Neural cell (in vitro differentiated cells): Measurements from ENCODE around the gene C7orf57. TPM values are rescaled to one million over a fixed set of nuclear protein-coding genes. Genes with fewer than 3 reads are reported as not detected.

Source experiments
- H2AFZ ChIP-seq: fragments of 200-600, 300-800 bp; sonication (generic), shearing (Covaris generic); 2 replicates; pipeline ENCODE4 v1.6.0; 2014; ENCODE audit warnings: low read depth, mild to moderate bottlenecking, antibody characterized with exemption, low read length, moderate library complexity
- H3F3A ChIP-seq: fragments of 200-600 bp; shearing (Covaris generic); 2 replicates; pipeline ENCODE4 v1.6.1; 2016; ENCODE audit warnings: mild to moderate bottlenecking, moderate library complexity, mixed read lengths, antibody characterized with exemption, low read length; ENCODE audit not compliant: insufficient read depth, poor library complexity, severe bottlenecking
- H3K27ac ChIP-seq: fragments of 200-600, 300-800 bp; sonication (generic), shearing (Covaris generic); 2 replicates; pipeline ENCODE4 v1.5.1; 2014; ENCODE audit warnings: mild to moderate bottlenecking, low read length, moderate library complexity
- H3K27me3 ChIP-seq: fragments of 300-800, 200-600 bp; sonication (generic), shearing (Covaris generic); 2 replicates; pipeline ENCODE4 v1.6.0; 2014; ENCODE audit warnings: mild to moderate bottlenecking, low read depth, low read length, moderate library complexity; ENCODE audit not compliant: insufficient read depth
- H3K36me3 ChIP-seq: fragments of 300-800, 200-600 bp; sonication (generic), shearing (Covaris generic); 2 replicates; pipeline ENCODE4 v1.5.1; 2014; ENCODE audit warnings: mild to moderate bottlenecking, antibody characterized with exemption, low read length, moderate library complexity; ENCODE audit not compliant: insufficient read depth
- H3K4me2 ChIP-seq: fragments of 300-800, 200-600 bp; sonication (generic), shearing (Covaris generic); 2 replicates; pipeline ENCODE4 v1.6.0; 2014; ENCODE audit warnings: mild to moderate bottlenecking, low read length
- H3K4me3 ChIP-seq: fragments of 300-800, 200-600 bp; sonication (generic), shearing (Covaris generic); 2 replicates; pipeline ENCODE4 v1.5.1; 2014; ENCODE audit warnings: mild to moderate bottlenecking, low read length, moderate library complexity
- H3K79me2 ChIP-seq: fragments of 200-600 bp; shearing (Covaris generic); replicated peaks from 2 replicates; pipeline ENCODE4 v1.6.0; 2014; ENCODE audit warnings: mild to moderate bottlenecking, low read length, moderate library complexity; ENCODE audit not compliant: insufficient read depth
- H3K9ac ChIP-seq: fragments of 300-800, 200-600 bp; sonication (generic), shearing (Covaris generic); 2 replicates; pipeline ENCODE4 v1.6.1; 2016; ENCODE audit warnings: mild to moderate bottlenecking, low read length, mixed read lengths
- H3K9me2 ChIP-seq: fragments of 200-600 bp; shearing (Covaris generic); 2 replicates; pipeline ENCODE4 v1.6.1; 2016; ENCODE audit warnings: mild to moderate bottlenecking, low read length, mixed read lengths; ENCODE audit not compliant: insufficient read depth
- H3K9me3 ChIP-seq: fragments of 200-600, 300-800 bp; sonication (generic), shearing (Covaris generic); 2 replicates; pipeline ENCODE4 v1.6.1; 2016; ENCODE audit warnings: mild to moderate bottlenecking, mixed run types, low read length, moderate library complexity, mixed read lengths
- H4K20me1 ChIP-seq: fragments of 200-600 bp; shearing (Covaris generic); 2 replicates; pipeline ENCODE4 v1.6.1; 2016; ENCODE audit warnings: mild to moderate bottlenecking, mixed run types; ENCODE audit not compliant: insufficient read depth
- CTCF ChIP-seq: fragments of 450-650 bp; IDR thresholded peaks from 2 replicates; pipeline ENCODE4 v1.5.1; 2014; ENCODE audit warnings: antibody characterized with exemption, mild to moderate bottlenecking, moderate library complexity; ENCODE audit not compliant: poor library complexity, severe bottlenecking
- EP300 ChIP-seq: fragments of 450-650 bp; conservative IDR thresholded peaks from 2 replicates; pipeline ENCODE4 v1.6.1; 2014; ENCODE audit warnings: antibody characterized with exemption, mild to moderate bottlenecking, moderate library complexity; ENCODE audit not compliant: poor library complexity, severe bottlenecking
- EZH2 ChIP-seq: fragments of 200-600, 300-800 bp; shearing (Covaris generic), sonication (generic); IDR thresholded peaks from 2 replicates; pipeline ENCODE4 v1.6.1; 2014; ENCODE audit warnings: antibody characterized with exemption, low read length, borderline replicate concordance, mild to moderate bottlenecking; ENCODE audit not compliant: insufficient read depth, poor library complexity, severe bottlenecking
- MXI1 ChIP-seq: fragments of 450-650 bp; conservative IDR thresholded peaks from 2 replicates; pipeline ENCODE4 v1.6.1; 2014; ENCODE audit warnings: antibody characterized with exemption, mild to moderate bottlenecking; ENCODE audit not compliant: poor library complexity, severe bottlenecking
- POLR2AphosphoS5 ChIP-seq: IDR thresholded peaks from 2 replicates; pipeline ENCODE4 v1.6.1; 2012
- RAD21 ChIP-seq: fragments of 450-650 bp; conservative IDR thresholded peaks from 2 replicates; pipeline ENCODE4 v1.6.1; 2014; ENCODE audit warnings: antibody characterized with exemption, mild to moderate bottlenecking, moderate library complexity
- REST ChIP-seq: IDR thresholded peaks from 2 replicates; pipeline ENCODE4 v1.6.1; 2012; ENCODE audit warnings: borderline replicate concordance
- SMC3 ChIP-seq: fragments of 450-650 bp; conservative IDR thresholded peaks from 2 replicates; pipeline ENCODE4 v1.6.1; 2014; ENCODE audit warnings: antibody characterized with exemption, mild to moderate bottlenecking, moderate library complexity; ENCODE audit not compliant: poor library complexity
- TAF1 ChIP-seq: IDR thresholded peaks from 2 replicates; pipeline ENCODE4 v1.6.1; 2012; ENCODE audit warnings: low read depth
- polyA plus RNA-seq: library from polyadenylated mRNA; depleted of rRNA; stranded (reverse); fragments of >200 nt; gene quantifications from 2 replicates; pipeline ENCODE4 v1.2.3, GENCODE V29; 2014

The C7orf57 gene
- polyA plus RNA-seq, 1 donor from 2014 or later: not detected

- no peaks in the 10 kb centered on the region for H3K9me3 ChIP-seq
- H3K79me2 ChIP-seq: no peaks in the 10 kb centered on the region
- no peaks in the 10 kb centered on the region for H3F3A ChIP-seq
- H4K20me1 ChIP-seq: no peaks in the 10 kb centered on the region
- no peak overlapping the region for H3K27ac ChIP-seq
- H3K27me3 ChIP-seq: no peaks in the 10 kb centered on the region
- no peaks in the 10 kb centered on the region for H3K36me3 ChIP-seq
- no peak overlapping the region for H3K4me2 ChIP-seq
- H3K9me2 ChIP-seq: no peaks in the 10 kb centered on the region
- no peak overlapping the region for H2AFZ ChIP-seq
- no peak overlapping the region for H3K4me3 ChIP-seq
- TF ChIP-seq REST (no peak), CTCF (no peak)
- no peak overlapping the region for H3K9ac ChIP-seq
Measured at GRCh38 chr7:48052748-48053147, 17.4 kb downstream of the C7orf57 start.

GRCh38 chr7:48053736-48054135, 18.4 kb downstream of the C7orf57 start:
- Histone ChIP-seq H3F3A (no peaks in the 10 kb centered on the region), H3K4me3 (no peak overlapping the region), H3K4me2 (no peak overlapping the region), H3K27ac (no peak overlapping the region), H4K20me1 (no peaks in the 10 kb centered on the region), H3K27me3 (no peaks in the 10 kb centered on the region), H3K9me2 (no peaks in the 10 kb centered on the region), H3K36me3 (no peaks in the 10 kb centered on the region), H3K9ac (no peak overlapping the region), H2AFZ (no peak overlapping the region), H3K9me3 (no peaks in the 10 kb centered on the region), H3K79me2 (no peaks in the 10 kb centered on the region)
- TF ChIP-seq EZH2 (no peak), EP300 (no peak)

- Histone ChIP-seq H4K20me1 (no peaks in the 10 kb centered on the region), H2AFZ (no peak overlapping the region), H3K36me3 (no peaks in the 10 kb centered on the region), H3F3A (no peaks in the 10 kb centered on the region), H3K9me3 (no peaks in the 10 kb centered on the region), H3K4me3 (no peak overlapping the region), H3K79me2 (no peaks in the 10 kb centered on the region), H3K27ac (no peak overlapping the region), H3K4me2 (no peak overlapping the region), H3K9me2 (no peaks in the 10 kb centered on the region), H3K9ac (no peak overlapping the region), H3K27me3 (no peaks in the 10 kb centered on the region)
- no peak for TF ChIP-seq TAF1
- no peak for TF ChIP-seq REST
- TF ChIP-seq MXI1: no peak
- TF ChIP-seq RAD21: no peak
- TF ChIP-seq SMC3: no peak
- TF ChIP-seq POLR2AphosphoS5: no peak
- TF ChIP-seq EP300: no peak
- no peak for TF ChIP-seq CTCF
- TF ChIP-seq EZH2: no peak
Measured at GRCh38 chr7:48058990-48059389, 23.6 kb downstream of the C7orf57 start.
